ENCODE results near the gene ASB18.

- TF ChIP-seq CTCF (tag by site-specific recombination; IDR thresholded peaks at IDR 0.05), result no peak
- TF ChIP-seq YY1 (tag by site-specific recombination; IDR thresholded peaks at IDR 0.05), result no peak
- no peak for TF ChIP-seq KLF7 (tag by site-specific recombination; IDR thresholded peaks at IDR 0.05; ENCODE audit: borderline replicate concordance)
- TF ChIP-seq ZNF555 (tag by site-specific recombination; conservative IDR thresholded peaks at IDR 0.05), result no peak
Measured at GRCh38 chr2:236214376-236214995, 49.7 kb downstream of the ASB18 start.
